ENCODE measurements around the gene IDI1.

IDI1 gene

GRCh38 chr10:1078668-1079067, 29.7 kb upstream of the IDI1 start:
- no peaks in the 10 kb centered on the region for H3K4me1 ChIP-seq (ENCODE audit: low read depth, poor library complexity, severe bottlenecking)
- H4K20me1 ChIP-seq (ENCODE audit: insufficient read depth), result no peaks in the 10 kb centered on the region
- no peak overlapping the region for H3K9ac ChIP-seq
- no peaks in the 10 kb centered on the region for H3K27me3 ChIP-seq (ENCODE audit: insufficient read depth, low read depth)
- no peaks in the 10 kb centered on the region for H3K79me2 ChIP-seq (ENCODE audit: insufficient read depth, low read depth)
- H3K4me2 ChIP-seq, result no peak overlapping the region
- no peak overlapping the region for H3K4me3 ChIP-seq (IDR thresholded peaks at IDR 0.05; ENCODE audit: insufficient read depth, low read depth, low read length)
- no peaks in the 10 kb centered on the region; the same call in 1 of the 2 replicates for H3K36me3 ChIP-seq (ENCODE audit: insufficient read depth)
- no peak overlapping the region for H2AFZ ChIP-seq (ENCODE audit: low read depth)
- no peak for TF ChIP-seq CTCF (conservative IDR thresholded peaks at IDR 0.05; ENCODE audit: low read depth, low read length)
- H3K27ac ChIP-seq, result no peak overlapping the region

- H4K20me1 ChIP-seq (ENCODE audit: insufficient read depth), result no peaks in the 10 kb centered on the region
- H2AFZ ChIP-seq (ENCODE audit: low read depth), result no peak overlapping the region
- H3K9ac ChIP-seq, result no peak overlapping the region
- TF ChIP-seq CTCF (conservative IDR thresholded peaks at IDR 0.05; ENCODE audit: low read depth, low read length), result 0 out of 2 replicates have a peak, but pooled peaks have one; percentile 20
- H3K36me3 ChIP-seq (ENCODE audit: insufficient read depth), result no peaks in the 10 kb centered on the region
- no peaks in the 10 kb centered on the region for H3K4me1 ChIP-seq (ENCODE audit: low read depth, poor library complexity, severe bottlenecking)
- no peak overlapping the region for H3K4me2 ChIP-seq
- no peaks in the 10 kb centered on the region for H3K79me2 ChIP-seq (ENCODE audit: insufficient read depth, low read depth)
- H3K27ac ChIP-seq, result no peak overlapping the region
- H3K4me3 ChIP-seq (IDR thresholded peaks at IDR 0.05; ENCODE audit: insufficient read depth, low read depth, low read length), result no peak overlapping the region
- no peaks in the 10 kb centered on the region for H3K27me3 ChIP-seq (ENCODE audit: insufficient read depth, low read depth)
These were observed 25.9 kb upstream of the IDI1 start for GRCh38 chr10:1074748-1075308.

GRCh38 chr10:1074052-1074747, 25.3 kb upstream of the IDI1 start:
- Histone ChIP-seq H3K79me2 (ENCODE audit: insufficient read depth, low read depth) (no peaks in the 10 kb centered on the region), H3K9ac (no peak overlapping the region), H2AFZ (ENCODE audit: low read depth) (no peak overlapping the region), H3K4me3 (IDR thresholded peaks at IDR 0.05; ENCODE audit: insufficient read depth, low read depth, low read length) (no peak overlapping the region), H3K4me1 (ENCODE audit: low read depth, poor library complexity, severe bottlenecking) (no peaks in the 10 kb centered on the region), H3K27ac (no peak overlapping the region), H3K36me3 (ENCODE audit: insufficient read depth) (no peaks in the 10 kb centered on the region), H3K4me2 (no peak overlapping the region), H4K20me1 (ENCODE audit: insufficient read depth) (no peaks in the 10 kb centered on the region), H3K27me3 (ENCODE audit: insufficient read depth, low read depth) (no peaks in the 10 kb centered on the region)
- TF ChIP-seq CTCF (conservative IDR thresholded peaks at IDR 0.05; ENCODE audit: low read depth, low read length), result 0 out of 2 replicates have a peak, but pooled peaks have one; percentile 13

- TF ChIP-seq CTCF (conservative IDR thresholded peaks at IDR 0.05; ENCODE audit: low read depth, low read length), result no peak
- Histone ChIP-seq H3K4me2 (no peak overlapping the region), H3K27ac (no peak overlapping the region), H3K4me3 (IDR thresholded peaks at IDR 0.05; ENCODE audit: insufficient read depth, low read depth, low read length) (no peak overlapping the region), H3K27me3 (ENCODE audit: insufficient read depth, low read depth) (no peaks in the 10 kb centered on the region), H3K9ac (no peak overlapping the region), H3K4me1 (ENCODE audit: low read depth, poor library complexity, severe bottlenecking) (no peaks in the 10 kb centered on the region), H3K36me3 (ENCODE audit: insufficient read depth) (no peaks in the 10 kb centered on the region), H4K20me1 (ENCODE audit: insufficient read depth) (no peaks in the 10 kb centered on the region), H3K79me2 (ENCODE audit: insufficient read depth, low read depth) (no peaks in the 10 kb centered on the region), H2AFZ (ENCODE audit: low read depth) (no peak overlapping the region)
These were observed 22.0 kb upstream of the IDI1 start for GRCh38 chr10:1070919-1071318.
